ENCODE results near the gene NLRX1.

GRCh38 chr11:119218141-119218878, 49.8 kb downstream of the NLRX1 start:
- TF ChIP-seq CTCF (IDR thresholded peaks at IDR 0.05): no peak
- no peak for TF ChIP-seq POLR2A (IDR thresholded peaks at IDR 0.05)

Measured in right lobe of liver (tissue), 4 donors.